NB4 (cell line): ENCODE measurements around the gene KCNE2.
"Not testable (repeated sequence)": the region's sequence is repeated elsewhere in the genome, so short reads cannot be mapped to it uniquely, and the experiment has no call there.

Experiments
- DNase-seq: peaks from one replicate; pipeline ENCODE4 v3.0.0; 2010; ENCODE audit warnings: low read depth
- H3K4me3 ChIP-seq: one replicate; pipeline ENCODE4 v1.5.1; 2011; ENCODE audit warnings: mild to moderate bottlenecking, low read depth, low read length, moderate library complexity
- MYC ChIP-seq: IDR thresholded peaks from 2 replicates; pipeline ENCODE4 v1.6.1; 2011; ENCODE audit warnings: low read depth, low read length
- POLR2A ChIP-seq: IDR thresholded peaks from 2 replicates; pipeline ENCODE4 v1.6.1; 2011; ENCODE audit warnings: mild to moderate bottlenecking; ENCODE audit not compliant: insufficient read length; ENCODE audit errors: extremely low read depth
- TF ChIP-seq, protein P1 (sequence below): IDR thresholded peaks from 2 replicates; pipeline ENCODE4 v1.6.1; 2011; ENCODE audit warnings: low read depth, low read length
- TF ChIP-seq, protein P2 (sequence below): IDR thresholded peaks from one replicate; pipeline ENCODE4 v1.5.1; 2012; ENCODE audit warnings: low read depth, low read length

Gene KCNE2

DNA sequence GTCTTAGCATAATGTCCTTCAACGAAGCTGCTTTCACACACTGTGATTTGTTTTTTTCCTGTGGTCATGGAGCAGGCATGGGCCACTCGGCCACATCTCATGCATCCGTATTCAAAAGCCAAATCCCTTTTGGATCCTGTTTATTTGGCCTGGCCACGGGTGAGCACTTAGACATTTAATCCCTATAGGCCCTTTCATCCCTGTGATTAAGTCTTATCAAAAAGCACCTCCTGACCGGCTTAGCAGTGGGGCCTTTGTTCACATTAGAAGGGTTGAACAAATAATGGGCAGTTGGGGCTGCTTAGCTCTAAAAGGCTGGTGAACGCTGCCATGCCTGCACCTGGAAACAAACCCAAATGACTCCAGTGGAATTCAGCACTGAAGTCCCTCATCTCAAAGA lies 2.0 kb downstream of the KCNE2 start:
- TF ChIP-seq MYC (no peak), POLR2A (no peak)
- TF ChIP-seq, protein P1, sequence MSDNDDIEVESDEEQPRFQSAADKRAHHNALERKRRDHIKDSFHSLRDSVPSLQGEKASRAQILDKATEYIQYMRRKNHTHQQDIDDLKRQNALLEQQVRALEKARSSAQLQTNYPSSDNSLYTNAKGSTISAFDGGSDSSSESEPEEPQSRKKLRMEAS: no peak
- no peak for DNase-seq
- no peak overlapping the region for H3K4me3 ChIP-seq

DNA sequence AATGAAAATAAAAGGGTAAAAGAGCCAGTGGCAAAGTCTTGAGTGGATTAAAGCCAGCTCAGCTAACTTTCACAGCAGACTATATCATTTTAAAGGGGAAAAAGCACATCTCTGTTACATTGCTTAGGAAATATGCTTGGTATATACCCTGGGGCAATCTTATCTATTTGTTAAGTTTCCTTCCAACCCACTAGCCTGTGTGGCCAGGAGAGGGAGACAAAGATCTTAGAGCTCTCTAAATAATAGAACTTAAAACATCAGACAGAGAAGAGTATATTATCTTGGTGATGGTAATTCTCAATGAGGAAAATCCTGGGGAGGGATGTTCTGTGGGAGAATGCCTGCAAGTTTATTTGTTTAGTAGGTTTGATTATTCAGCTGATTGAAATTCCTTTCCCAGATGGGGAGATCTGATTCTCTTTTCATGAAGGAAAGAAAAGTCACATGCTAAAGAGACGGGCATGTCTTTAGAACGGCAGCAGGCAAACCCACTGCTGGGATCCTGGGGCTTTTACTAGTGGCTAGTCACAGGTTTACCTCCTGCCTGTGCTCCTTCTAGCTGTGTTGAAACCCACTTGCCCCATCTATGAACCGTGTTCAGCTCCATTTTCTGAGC lies 3.6 kb downstream of the KCNE2 start:
- no peak overlapping the region for H3K4me3 ChIP-seq
- TF ChIP-seq, protein P2, sequence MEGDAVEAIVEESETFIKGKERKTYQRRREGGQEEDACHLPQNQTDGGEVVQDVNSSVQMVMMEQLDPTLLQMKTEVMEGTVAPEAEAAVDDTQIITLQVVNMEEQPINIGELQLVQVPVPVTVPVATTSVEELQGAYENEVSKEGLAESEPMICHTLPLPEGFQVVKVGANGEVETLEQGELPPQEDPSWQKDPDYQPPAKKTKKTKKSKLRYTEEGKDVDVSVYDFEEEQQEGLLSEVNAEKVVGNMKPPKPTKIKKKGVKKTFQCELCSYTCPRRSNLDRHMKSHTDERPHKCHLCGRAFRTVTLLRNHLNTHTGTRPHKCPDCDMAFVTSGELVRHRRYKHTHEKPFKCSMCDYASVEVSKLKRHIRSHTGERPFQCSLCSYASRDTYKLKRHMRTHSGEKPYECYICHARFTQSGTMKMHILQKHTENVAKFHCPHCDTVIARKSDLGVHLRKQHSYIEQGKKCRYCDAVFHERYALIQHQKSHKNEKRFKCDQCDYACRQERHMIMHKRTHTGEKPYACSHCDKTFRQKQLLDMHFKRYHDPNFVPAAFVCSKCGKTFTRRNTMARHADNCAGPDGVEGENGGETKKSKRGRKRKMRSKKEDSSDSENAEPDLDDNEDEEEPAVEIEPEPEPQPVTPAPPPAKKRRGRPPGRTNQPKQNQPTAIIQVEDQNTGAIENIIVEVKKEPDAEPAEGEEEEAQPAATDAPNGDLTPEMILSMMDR: peak; percentile 66
- TF ChIP-seq POLR2A: no peak
- peak; percentile 69 for DNase-seq

DNA sequence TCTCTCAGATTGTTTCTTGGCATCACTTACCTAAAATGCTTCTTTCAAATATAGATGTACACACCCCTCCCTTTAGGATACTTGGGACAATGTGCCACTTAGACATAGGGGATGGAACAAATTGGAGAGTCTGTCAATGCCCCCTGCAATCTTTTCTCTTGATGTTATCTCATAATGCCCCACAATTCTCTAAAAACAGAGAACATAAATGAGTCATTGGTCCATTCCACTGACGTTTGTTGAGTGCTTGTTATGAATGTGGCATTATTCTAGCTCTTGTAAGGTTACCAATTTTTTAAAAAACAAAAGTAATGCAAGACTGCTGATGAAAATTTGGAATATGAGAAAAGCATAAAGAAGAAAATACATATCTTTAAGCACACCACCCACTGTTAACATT lies 5.9 kb downstream of the KCNE2 start:
- no peak for DNase-seq
- no peak overlapping the region for H3K4me3 ChIP-seq
- TF ChIP-seq, protein P2: no peak
- no peak for TF ChIP-seq MYC

DNA sequence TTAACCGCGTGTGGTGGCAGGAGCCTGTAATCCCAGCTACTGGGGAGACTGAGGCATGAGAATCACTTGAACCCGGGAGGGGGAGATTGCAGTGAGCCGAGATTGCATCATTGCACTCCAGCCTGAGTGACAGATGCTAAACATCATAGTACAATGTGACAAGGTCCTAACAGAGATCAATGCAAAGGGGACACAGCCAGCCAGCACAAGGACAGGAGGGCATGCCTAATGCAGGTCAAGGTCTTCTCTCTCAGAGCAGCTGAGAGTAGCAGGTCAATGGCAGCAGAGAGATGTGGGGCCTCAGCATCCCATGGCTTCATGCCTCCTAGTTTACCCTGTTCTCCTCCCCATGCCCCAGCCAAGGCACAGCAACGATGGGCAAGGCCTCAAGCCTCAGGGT lies 8.5 kb downstream of the KCNE2 start:
- no peak overlapping the region for H3K4me3 ChIP-seq
- DNase-seq: no peak
- TF ChIP-seq MYC (no peak), POLR2A (no peak)
- TF ChIP-seq, protein P1: no peak
- TF ChIP-seq, protein P2: no peak

DNA sequence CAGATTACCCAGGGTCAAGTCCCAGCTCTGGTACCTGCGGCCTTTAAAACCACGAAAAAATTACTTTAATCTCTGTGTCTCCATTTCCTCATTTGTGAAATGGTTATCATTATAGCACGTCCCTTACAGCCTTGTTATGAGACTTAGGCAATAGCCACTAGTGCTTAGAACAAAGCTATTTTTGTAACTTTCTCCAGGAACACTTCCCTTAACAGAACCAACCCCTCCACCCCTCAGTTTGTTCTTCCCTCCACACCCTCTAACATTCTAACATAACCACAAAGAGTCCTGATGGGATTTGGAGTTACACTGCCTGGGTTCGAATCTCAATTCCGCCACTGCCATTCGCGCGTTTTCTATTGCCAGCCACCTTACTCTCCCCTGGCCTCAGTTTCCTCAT lies 10.7 kb downstream of the KCNE2 start:
- H3K4me3 ChIP-seq: not testable (repeated sequence)

DNA sequence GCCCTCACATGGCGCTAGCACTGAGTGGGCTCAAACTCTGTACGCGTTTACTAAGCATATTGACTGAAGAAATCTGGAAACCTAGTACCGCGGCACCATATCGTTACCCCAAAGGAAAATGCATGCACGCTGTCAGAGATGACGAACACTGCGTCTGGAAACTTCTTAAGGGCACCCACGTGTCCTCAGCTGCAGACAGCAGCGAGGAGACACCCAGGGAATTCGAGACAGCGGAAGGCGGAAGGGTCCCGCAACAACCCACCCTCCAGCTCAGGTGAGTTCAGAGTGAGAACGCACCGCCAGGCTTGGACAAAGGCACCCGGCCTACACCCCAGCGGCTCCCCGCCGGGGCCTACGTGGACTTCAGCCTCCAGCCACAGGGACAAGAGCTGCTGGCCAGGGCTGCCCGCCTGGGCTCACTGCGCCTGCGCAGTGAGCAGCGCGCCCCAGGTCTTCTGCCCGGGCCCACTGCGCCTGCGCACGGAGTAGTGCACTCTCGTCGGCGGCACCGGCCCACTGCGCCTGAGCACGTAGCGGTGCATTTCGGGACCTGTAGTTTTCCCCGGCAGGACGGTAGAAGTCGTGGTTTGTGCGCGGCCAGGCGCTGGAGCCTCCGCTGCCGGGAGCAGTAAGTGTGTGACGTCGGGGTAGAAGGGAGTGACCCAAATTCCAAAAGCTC lies 11.3 kb downstream of the KCNE2 start, which contains the start of gene SMIM11:
Gene SMIM11 (plus strand): TSS at position 568 of the 679 bp plus-strand sequence. CDS start 3,998 bp downstream, outside the sequence.
- not testable (repeated sequence) for DNase-seq, H3K4me3 ChIP-seq

More for the DNA sequence above, 10.7 kb downstream of the KCNE2 start:
- DNase-seq: not testable (repeated sequence)

DNA sequence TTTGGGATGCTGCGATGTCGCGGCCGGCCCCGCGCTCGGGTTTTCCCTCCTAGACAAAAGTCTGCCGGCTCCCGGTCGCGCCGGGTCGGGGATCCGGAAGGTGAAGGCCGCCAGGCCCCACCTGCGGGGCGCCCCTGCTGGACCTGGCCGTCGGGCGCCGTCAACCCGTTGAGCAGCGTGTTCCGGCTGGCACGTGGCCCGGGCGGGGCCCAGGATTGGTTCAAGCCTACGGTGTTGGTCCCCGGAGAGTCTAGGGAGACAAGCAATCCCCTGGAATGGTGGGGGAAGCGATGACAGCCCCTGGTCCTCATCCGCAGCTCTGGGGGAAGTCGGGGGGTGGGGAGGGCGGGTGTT lies 11.8 kb downstream of the KCNE2 start:
- DNase-seq, H3K4me3 ChIP-seq: not testable (repeated sequence)

DNA sequence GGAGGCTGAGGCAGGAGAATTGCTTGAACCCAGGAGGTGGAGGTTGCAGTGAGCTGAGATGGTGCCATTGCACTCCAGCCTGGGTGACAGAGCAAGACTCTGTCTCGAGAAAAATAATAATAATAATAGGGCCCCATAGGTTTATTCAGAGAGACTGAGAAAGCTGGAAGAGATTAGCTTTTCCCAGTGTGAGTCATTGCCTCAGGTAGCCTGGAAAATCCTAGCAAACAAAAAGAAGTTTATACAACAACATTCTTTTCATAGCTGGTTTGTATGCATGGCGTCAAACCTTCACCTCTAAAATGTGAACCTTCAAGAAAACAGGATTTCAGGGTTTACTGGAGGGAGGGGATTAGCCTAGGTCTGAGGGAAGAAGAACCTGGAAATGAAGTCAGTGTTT lies 19.3 kb downstream of the KCNE2 start:
- DNase-seq: not testable (repeated sequence)

DNA sequence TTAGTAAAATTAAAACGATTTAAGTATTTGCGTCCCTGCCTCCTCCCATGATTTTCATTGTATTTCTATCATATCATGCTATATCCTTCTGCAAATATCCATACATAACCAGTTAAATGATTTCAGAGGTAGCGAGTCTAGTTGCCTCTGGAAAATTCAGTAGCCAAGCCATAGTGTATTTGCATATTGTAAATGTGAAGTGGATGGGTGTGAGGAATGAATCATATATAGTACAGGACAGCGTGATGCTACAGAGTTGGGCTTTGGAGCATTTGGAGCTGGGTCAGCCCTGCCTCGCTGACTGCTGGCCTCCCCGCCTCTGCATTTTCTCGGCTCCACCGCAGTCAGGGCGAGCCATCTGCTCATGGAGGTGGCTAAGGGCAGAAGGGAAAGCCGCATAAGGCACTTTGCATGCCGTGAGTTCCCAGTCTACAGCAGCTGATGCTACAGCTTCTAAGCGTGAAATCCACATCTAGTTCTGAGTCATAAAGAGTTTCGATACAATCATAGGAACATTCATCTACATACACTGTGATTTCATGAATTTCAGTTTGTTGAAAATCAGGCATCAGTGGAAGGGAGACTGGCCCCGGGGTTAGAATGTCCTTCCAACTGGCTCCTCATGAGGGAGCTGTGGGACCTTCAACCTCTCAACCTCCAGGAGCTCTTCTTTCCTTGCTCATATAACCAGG lies 20.1 kb downstream of the KCNE2 start:
- not testable (repeated sequence) for DNase-seq

More for the DNA sequence above, 19.3 kb downstream of the KCNE2 start:
- H3K4me3 ChIP-seq: not testable (repeated sequence)

DNA sequence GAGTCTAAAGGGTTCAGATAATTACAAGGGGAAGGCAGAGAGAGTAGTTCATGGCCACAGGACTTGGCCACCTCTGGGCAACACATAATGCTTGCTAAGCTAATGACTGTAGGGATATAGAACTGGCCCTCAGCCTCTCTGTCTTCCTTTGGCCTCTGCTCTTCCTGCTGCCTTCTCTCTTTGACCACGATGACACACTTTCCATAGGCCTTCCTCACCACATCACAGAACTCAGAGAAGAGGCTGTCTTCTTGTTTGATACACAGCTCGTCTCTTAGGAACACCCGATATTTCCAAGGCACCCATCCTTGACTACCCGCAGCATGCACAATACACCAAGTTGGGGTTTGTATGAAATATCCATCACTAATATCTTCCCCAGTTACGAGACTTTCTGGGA lies 36.7 kb downstream of the KCNE2 start:
- H3K4me3 ChIP-seq, DNase-seq: not testable (repeated sequence)

More for the DNA sequence above, 20.1 kb downstream of the KCNE2 start:
- not testable (repeated sequence) for H3K4me3 ChIP-seq

DNA sequence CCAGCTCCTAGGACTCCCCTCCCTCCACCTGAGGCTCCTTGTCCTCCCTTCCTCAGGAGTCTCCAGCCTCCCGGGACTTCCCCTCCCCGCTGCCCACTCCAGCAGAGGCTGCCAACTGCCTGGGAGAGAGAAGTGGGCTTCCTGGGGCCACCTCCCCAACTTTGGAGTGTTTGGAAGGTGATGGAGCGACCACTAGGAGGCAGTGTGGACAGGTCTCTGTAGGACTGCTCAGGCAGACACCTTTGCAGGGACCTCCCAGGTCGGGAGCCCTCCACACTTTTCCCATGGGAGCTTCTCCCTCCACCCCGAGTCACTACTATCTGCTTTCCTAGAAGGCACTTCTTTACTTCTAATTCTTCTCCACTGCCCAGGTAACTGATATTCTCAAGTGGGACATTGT lies 40.9 kb downstream of the KCNE2 start:
- DNase-seq, H3K4me3 ChIP-seq: not testable (repeated sequence)

DNA sequence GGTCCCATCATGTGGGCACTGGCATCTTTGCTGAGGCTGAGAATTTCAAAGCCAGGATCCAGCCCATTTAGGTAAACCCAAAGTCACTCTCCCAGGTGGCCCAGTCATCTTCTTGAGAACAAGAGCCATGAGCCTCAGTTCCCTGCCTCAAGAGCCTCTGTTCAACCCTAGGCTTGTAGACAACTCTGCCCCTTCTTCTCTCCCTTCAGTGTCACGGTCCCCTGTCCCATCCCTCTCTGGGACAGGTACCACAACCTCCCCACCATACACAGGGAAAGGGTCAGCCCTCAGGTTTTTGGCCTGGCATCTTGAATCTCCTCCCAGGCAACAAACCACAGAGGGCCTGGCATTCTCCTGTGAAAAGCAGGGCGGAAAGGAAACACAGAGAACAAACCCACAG lies 41.9 kb downstream of the KCNE2 start:
- H3K4me3 ChIP-seq, DNase-seq: not testable (repeated sequence)

DNA sequence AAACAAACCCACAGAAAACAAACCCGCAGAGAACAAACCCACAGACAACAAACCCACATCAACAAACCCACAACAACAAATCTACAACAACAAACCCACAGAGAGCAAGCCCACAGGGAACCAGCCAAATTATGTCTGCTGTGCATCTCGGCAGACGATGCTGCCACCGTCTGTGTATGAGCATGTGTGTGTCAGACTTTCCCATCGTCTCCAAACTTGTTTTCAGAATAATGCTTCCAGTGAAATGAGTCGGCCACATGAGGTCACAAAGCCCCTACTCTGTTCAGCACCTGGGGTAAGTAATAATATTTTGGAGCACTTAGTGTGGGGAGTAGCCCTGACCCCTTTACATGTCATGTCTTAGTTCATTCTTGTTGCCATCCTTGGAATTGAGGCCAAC lies 42.3 kb downstream of the KCNE2 start:
- not testable (repeated sequence) for DNase-seq, H3K4me3 ChIP-seq

DNA sequence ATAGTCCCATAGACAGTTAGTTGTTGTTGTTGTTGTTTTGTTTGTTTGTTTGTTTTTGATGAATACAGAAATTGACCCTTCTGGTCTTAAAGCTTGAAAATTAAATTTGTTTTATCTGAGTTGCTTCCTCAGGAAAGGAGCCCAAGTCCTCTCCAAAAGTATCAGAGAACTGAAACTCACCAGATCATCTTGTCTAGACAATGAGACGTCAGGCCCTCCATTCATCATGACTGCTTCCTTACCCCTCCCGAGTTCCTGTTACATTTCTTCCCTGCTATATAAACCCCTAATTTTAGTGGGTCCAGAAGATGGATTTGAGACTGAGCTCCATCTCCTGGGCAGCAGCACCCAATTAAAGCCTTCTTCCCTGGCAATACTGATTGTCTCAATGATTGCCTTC lies 42.9 kb downstream of the KCNE2 start:
- H3K4me3 ChIP-seq, DNase-seq: not testable (repeated sequence)
